K562 (cell line): ENCODE measurements around the gene ZNF584. TPM values are rescaled to one million over a fixed set of nuclear protein-coding genes. Genes with fewer than 3 reads are reported as not detected.

ENCODE experiments used
- ARID4B ChIP-seq: sonication (generic); formaldehyde crosslinking; IDR thresholded peaks from 2 replicates; pipeline ENCODE4 v1.8.0; 2022; ENCODE audit warnings: mild to moderate bottlenecking, missing genetic modification reagents
- ATF4 ChIP-seq: fragments of 450-650 bp; formaldehyde crosslinking; IDR thresholded peaks from 2 replicates; pipeline ENCODE4 v1.4.0; 2022; ENCODE audit warnings: mild to moderate bottlenecking, moderate library complexity
- CBX1 ChIP-seq: sonication (generic); IDR thresholded peaks from 2 replicates; pipeline ENCODE4 v1.6.1; 2016; ENCODE audit warnings: antibody characterized with exemption, low read depth, mild to moderate bottlenecking
- DLX4 ChIP-seq: fragments of 250-450 bp; sonication (Bioruptor Pico); IDR thresholded peaks from 2 replicates; pipeline ENCODE4 v1.6.1; 2021; ENCODE audit warnings: mild to moderate bottlenecking
- GABPB2 ChIP-seq: fragments of 250-450 bp; sonication (Bioruptor Pico); conservative IDR thresholded peaks from 2 replicates; pipeline ENCODE4 v1.5.1; 2021; ENCODE audit warnings: mild to moderate bottlenecking
- GATA2 ChIP-seq: sonication (generic); formaldehyde crosslinking; IDR thresholded peaks from 2 replicates; pipeline ENCODE4 v1.4.0; 2020; ENCODE audit warnings: mild to moderate bottlenecking, missing genetic modification reagents
- NFIX ChIP-seq: fragments of 250-450 bp; sonication (Bioruptor Pico); IDR thresholded peaks from 2 replicates; pipeline ENCODE4 v1.4.0; 2020; ENCODE audit warnings: low read depth, mild to moderate bottlenecking, moderate library complexity
- NR3C1 ChIP-seq: sonication (generic); formaldehyde crosslinking; IDR thresholded peaks from 2 replicates; pipeline ENCODE4 v1.8.1; 2022; ENCODE audit warnings: missing genetic modification reagents
- TOE1 ChIP-seq, 2 experiments: fragments of 450-650 bp in 1 of 2; sonication (generic) in 1 of 2; formaldehyde crosslinking in 1 of 2; IDR thresholded peaks; 2 replicates each; pipeline versions ENCODE4 v1.7.1 to v1.8.0; 2016 to 2022; ENCODE audit warnings: borderline replicate concordance in 2 of 2, mild to moderate bottlenecking in 2 of 2, antibody characterized with exemption in 1 of 2, inconsistent platforms in 1 of 2, low read depth in 1 of 2, missing genetic modification reagents in 1 of 2, moderate library complexity in 1 of 2
- TRIM25 ChIP-seq: fragments of 450-650 bp; IDR thresholded peaks from 2 replicates; pipeline ENCODE4 v1.7.0; 2016; ENCODE audit warnings: borderline replicate concordance
- ZKSCAN1 ChIP-seq: fragments of 150-350 bp; IDR thresholded peaks from 2 replicates; pipeline ENCODE4 v1.6.1; 2016; ENCODE audit warnings: low read depth, low read length
- ZNF41 ChIP-seq: fragments of 250-450 bp; sonication (Bioruptor Pico); conservative IDR thresholded peaks from 2 replicates; pipeline ENCODE4 v1.4.0; 2020; ENCODE audit warnings: mild to moderate bottlenecking
- polyA plus RNA-seq, 8 experiments: library from polyadenylated mRNA; depleted of rRNA in 4 of 8; stranded (reverse) in 5 of 8; unstranded in 3 of 8; fragments of >200 nt; fragmentation: Nextera tagmentation in 2 of 8; fragmentation: Illumina TruSeq in 1 of 8; extraction: Ambion mirVana in 2 of 8; extraction: Trizol in 1 of 8; gene quantifications; 2 replicates each; pipeline versions ENCODE4 v1.2.1 to v1.2.3, GENCODE V29; 2011 to 2014; ENCODE audit warnings: inconsistent platforms in 1 of 8, missing spikeins in 1 of 8
- total RNA-seq, 7 experiments: library from RNA; depleted of rRNA in 6 of 7; stranded (reverse); fragments of >200 nt in 6 of 7; fragmentation: Illumina TruSeq in 2 of 7; extraction: Trizol in 2 of 7; gene quantifications; 2 replicates each; pipeline versions ENCODE4 v1.2.1 to v1.2.3, GENCODE V29; 2011 to 2021; ENCODE audit warnings: low replicate concordance in 1 of 7

The ZNF584 gene
- total and polyA plus RNA-seq, 9 of the 15 experiments (the other 6 are each of a cell fraction or from before 2014, with no cell fraction given), result 5.8 to 43.4 (median 24.6) TPM

GRCh38 chr19:58407658-58408151, 744 bp upstream of the ZNF584 start (continued):
- no peak for TF ChIP-seq CBX1
- no peak for TF ChIP-seq NFIX
- TF ChIP-seq ATF4 (CRISPR knock-in tag), result no peak
- TF ChIP-seq GATA2 (CRISPR knock-in tag), result no peak
- no peak for TF ChIP-seq GABPB2 (CRISPR knock-in tag)
- no peak for TF ChIP-seq ZNF41 (CRISPR knock-in tag)
- TF ChIP-seq TRIM25, result no peak
- no peak for TF ChIP-seq ZKSCAN1
- no peak for TF ChIP-seq ARID4B (CRISPR knock-in tag)
- TF ChIP-seq TOE1 (IDR thresholded peaks at IDR 0.05; ENCODE audit: borderline replicate concordance), result no peak
- TF ChIP-seq TOE1 (CRISPR knock-in tag; IDR thresholded peaks at IDR 0.05; ENCODE audit: borderline replicate concordance, low read depth), result no peak
- no peak for TF ChIP-seq NR3C1 (CRISPR knock-in tag)
- no peak for TF ChIP-seq DLX4 (CRISPR knock-in tag)
